ENCODE data around the gene ABCG4. TPM values are rescaled to one million over a fixed set of nuclear protein-coding genes. Genes with fewer than 3 reads are reported as not detected.
"Not testable (repeated sequence)": the region's sequence is repeated elsewhere in the genome, so short reads cannot be mapped to it uniquely, and the experiment has no call there.

The ABCG4 gene
- 0.05 TPM in 1 of 2 replicates, not detected in the other for total RNA-seq (2014; rRNA removed; shearing (Covaris generic))

DNA sequence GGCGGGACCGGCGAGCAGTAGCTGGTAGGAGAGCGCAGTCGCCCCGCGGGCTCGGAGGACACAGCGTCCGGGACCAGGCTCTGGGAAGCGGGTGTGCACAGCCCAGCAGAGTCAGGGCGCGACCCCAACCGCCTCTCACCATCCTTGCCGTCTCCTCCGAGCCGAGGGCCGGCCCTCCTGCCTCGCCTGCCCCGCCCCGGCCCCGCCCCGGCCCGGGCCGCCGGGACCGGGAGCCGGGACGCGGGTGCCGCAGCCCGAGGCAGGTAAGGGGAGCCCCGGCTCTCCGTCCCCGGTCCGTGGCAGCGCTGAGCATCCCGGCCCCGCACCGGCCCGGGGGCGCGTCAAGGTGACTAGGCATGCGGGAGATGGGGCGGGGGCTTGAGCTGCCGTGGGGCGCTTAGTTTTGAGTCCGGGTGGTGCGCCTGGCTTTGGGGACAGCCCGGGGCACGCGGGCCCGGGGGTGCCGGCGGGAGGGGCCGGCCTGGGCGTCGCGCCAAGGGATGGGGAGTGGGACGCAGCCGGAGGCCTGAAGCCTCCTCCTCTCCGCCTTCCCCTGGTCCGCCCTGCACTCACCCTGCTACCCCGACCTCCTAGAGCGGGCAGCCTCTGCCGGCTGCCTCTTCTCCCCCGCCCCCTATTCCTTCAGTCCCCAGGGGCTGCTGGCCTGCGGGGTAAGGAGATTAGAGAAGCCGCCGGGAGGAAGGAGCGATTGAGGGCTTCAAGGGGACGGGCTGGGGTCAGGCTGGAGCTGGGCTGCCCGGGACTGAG lies at the start of gene ABCG4:
Gene ABCG4, plus strand, starts transcription at position 35 of the 768 bp plus-strand sequence. CDS start 914 bp downstream, outside the sequence.
- no peak for DNase-seq (ENCODE audit: low spot score)

- DNase-seq (ENCODE audit: low spot score) = no peak
Observed at GRCh38 chr11:119099711-119100110, 49.1 kb upstream of the ABCG4 start.

DNA sequence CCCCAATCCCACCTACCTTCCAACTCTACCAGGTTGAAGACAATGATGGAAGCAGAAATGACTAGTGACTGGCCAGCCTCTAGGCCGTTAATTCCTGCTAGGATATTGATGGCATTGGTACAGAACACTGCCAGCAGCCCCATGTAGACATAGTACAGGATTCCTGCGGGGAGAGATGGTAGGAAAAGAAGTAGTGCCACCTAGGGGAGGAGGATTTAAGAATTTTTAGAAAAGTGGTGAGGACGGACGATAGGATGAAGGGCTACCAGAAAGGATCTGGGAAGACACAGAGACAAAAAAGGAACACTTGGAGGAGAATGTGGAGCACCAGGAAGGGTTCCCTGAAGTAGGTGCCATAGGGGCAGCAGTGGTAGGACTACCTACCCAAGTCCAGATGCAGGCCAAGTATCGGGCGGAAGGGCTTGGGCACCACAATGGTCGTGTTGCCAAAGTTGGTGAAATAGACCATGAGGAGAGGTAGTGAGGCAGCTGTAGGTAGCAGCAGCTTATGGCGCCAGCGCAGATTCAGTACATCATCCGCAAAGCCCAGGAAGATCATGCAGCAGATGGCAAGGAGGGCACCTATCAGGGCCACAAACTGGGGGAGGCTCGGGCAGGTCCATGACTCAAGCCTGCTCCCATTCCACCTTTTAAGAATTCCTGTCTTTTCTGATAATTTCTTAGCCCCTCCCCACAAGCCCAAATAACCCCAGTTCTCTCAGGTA lies 48.4 kb upstream of the ABCG4 start:
- peak; percentile 39 for DNase-seq (ENCODE audit: low spot score)

GRCh38 chr11:119100994-119101758 lies 47.7 kb upstream of the ABCG4 start:
- no peak for DNase-seq (ENCODE audit: low spot score)

GRCh38 chr11:119101759-119102423 lies 47.0 kb upstream of the ABCG4 start, which contains the start of gene DPAGT1:
Gene DPAGT1 (minus strand): TSS chr11:119101853. CDS start chr11:119101655, 198 bp downstream.
- peak; percentile 89 for DNase-seq (ENCODE audit: low spot score)

DNA sequence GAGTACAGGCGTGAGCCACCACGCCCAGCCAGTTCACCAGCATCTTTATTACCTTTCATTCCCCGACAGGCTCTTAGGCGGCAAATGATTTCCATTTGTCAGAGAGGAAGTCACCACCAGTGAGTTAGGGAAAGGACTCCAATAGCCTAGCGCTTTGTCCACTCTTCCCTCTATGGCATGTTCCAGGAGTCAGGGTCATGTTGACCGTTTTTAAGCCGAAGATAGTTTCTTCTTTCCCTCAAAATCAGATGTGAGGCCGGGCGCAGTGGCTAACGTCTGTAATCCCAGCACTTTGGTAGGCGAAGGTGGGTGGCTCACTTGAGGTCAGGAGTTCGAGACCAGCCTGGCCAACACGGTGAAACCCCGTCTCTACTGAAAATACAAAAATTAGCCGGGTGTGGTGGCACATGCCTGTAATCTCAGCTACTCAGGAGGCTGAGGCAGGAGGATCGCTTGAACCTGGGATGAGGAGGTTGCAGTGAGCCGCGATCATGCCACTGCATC lies 45.6 kb upstream of the ABCG4 start:
- DNase-seq (ENCODE audit: low spot score) = not testable (repeated sequence)

DNA sequence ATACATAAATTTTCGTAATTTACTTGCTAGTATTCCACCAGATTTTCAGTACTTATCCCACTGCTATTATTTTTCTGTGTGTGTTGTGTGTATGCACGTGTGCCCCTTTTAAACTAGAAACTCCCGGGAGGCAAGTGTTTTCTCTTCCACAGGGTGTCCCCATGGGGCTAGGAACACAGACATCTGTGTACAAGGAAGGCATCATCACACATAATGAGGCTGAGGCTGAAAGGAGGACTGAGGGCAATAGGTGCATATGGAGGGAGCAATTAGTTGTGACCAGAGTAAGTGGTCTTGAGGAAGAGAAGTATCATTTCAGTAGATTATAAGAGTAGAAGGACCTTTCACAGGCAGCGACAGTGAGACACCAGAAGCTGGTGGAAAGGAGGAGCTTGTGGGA lies 45.1 kb upstream of the ABCG4 start:
- no peak for DNase-seq (ENCODE audit: low spot score)

GRCh38 chr11:119106564-119107537 lies 42.0 kb upstream of the ABCG4 start, which contains the start of gene C2CD2L:
Gene C2CD2L (plus strand): TSS chr11:119107344. CDS start chr11:119107742, 398 bp downstream.
- DNase-seq (ENCODE audit: low spot score) = peak; percentile 73

DNA sequence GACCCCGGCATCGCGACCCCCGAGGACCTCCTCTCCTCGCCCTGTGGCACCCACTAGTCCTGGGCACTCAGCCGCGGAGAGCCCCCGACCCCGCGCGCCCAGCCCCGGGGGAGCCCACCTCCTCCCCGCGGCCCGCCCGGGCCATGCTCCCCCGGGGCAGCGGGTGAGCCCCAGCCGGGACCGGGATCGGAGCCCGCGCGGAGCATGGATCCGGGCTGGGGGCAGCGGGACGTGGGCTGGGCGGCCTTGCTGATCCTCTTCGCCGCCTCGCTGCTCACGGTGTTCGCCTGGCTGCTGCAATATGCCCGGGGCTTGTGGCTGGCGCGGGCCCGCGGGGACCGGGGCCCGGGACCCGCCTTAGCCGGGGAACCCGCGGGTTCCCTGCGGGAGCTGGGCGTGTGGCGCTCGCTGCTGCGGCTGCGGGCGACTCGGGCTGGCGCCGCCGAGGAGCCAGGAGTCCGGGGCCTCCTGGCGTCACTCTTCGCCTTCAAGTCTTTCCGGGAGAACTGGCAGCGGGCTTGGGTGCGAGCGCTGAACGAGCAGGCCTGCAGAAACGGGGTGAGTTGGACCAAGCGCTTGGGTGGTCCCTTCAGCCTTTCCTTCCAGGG lies 41.2 kb upstream of the ABCG4 start:
- no peak for DNase-seq (ENCODE audit: low spot score)

DNA sequence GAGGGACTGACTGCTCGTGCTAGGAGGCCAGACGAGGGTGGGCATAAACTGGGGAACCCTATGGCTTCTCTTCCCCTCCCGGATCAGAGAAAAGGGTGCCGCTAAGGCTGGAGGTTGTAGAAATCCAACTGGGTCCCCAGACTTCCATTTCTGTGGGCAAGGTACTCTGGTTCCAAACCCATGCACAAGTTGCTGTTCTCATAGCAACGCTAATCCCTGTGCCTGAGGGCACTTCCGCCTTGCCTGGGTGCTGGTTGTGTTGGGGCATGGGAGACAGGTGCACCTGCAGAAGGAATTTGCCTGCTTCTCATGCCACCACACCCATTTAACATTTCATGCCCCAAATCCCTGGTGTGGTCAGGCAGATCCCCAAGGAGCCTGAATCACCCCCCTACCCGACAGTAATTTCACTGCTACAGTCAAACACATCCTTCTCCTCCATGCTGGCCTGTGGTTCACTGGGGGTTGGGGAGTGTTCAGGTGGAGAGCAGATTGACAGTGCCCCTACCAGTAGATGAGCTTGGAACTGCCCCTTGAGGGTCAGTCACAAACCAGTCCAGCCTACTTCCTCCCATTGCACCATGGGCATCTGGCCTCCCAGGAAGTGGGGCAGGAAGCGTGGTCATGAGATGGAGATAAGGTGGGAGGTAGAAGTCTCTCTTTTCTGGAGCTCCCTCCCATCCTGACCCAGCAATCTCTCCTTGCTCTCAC lies 40.6 kb upstream of the ABCG4 start:
- DNase-seq (ENCODE audit: low spot score) = peak; percentile 68

DNA sequence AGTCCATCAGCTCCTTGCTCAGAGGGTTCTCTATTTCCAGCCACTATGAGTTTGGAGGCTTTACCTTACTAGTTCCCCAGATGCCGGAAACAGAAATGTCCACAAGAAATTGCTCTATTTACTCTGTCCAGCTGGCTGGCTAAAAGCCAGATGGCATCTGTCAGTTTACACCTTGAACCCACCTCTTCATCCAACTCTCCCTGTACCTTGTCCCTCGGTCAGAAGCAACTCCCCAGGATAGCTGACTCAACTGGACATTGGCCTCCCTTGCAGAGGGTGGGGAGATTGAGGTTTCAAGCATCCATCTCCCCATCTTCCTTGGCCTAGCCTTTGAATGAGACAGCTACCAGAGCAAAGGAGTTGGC lies 40.0 kb upstream of the ABCG4 start:
- no peak for DNase-seq (ENCODE audit: low spot score)

DNA sequence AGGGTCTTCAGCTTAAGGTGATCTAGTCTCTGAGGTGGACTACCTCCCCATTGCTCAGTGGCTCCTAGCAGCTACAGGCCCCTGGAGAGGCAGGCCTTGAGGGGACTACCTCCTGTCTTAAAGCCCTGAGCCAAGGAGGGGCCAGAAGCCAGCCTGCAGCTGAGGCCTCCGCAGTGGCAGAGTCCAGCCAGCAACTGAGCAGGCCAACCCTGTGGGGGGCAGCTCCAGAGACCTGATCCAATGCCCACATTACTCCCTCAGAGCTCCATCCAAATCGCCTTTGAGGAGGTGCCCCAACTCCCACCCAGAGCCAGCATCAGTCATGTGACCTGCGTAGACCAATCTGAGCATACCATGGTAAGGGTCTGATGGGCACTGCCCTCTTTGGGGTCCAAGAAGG lies 39.0 kb upstream of the ABCG4 start:
- no peak for DNase-seq (ENCODE audit: low spot score)

DNA sequence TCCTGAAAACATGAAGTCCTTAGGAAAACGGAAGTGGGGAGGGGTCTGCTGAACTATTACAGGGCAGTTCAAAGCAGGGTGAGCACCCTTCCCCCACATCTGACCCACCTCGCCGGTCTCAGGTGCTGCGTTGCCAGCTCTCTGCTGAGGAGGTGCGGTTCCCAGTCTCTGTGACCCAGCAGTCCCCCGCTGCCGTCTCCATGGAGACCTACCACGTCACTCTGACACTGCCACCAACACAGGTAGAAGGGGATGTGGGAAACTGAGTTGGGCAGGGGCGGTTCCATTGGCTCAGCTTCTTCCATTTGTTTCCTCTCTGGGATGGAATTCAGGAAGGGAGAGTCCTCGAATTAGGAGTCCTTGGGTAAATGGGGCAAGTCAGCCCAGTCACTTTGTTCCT lies 38.4 kb upstream of the ABCG4 start:
- no peak for DNase-seq (ENCODE audit: low spot score)

DNA sequence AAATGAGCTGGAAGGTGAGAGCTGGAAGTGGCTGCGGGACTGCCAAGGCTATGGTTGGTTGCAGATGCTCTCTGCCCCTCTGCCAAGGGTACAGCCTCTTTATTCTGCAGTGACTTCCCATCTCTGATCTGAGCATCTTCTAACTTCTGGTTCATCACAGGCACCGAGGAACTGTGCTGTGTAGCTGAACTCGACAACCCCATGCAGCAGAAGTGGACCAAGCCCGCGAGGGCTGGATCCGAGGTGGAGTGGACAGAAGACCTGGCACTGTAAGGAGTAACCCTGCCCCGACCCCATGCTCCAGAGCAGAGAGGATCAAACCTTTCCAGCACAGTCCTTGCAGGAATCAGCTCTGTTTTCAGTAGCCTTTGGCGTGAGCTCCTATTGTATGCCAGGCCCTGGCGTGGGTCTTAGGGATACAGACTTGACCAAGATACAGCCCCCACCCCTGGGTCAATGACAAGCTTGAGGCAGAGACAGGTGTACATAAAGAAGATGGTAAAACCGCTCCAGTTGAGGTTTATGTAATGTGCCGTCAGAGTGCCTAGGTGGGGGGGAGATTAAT lies 37.4 kb upstream of the ABCG4 start:
- no peak for DNase-seq (ENCODE audit: low spot score)

DNA sequence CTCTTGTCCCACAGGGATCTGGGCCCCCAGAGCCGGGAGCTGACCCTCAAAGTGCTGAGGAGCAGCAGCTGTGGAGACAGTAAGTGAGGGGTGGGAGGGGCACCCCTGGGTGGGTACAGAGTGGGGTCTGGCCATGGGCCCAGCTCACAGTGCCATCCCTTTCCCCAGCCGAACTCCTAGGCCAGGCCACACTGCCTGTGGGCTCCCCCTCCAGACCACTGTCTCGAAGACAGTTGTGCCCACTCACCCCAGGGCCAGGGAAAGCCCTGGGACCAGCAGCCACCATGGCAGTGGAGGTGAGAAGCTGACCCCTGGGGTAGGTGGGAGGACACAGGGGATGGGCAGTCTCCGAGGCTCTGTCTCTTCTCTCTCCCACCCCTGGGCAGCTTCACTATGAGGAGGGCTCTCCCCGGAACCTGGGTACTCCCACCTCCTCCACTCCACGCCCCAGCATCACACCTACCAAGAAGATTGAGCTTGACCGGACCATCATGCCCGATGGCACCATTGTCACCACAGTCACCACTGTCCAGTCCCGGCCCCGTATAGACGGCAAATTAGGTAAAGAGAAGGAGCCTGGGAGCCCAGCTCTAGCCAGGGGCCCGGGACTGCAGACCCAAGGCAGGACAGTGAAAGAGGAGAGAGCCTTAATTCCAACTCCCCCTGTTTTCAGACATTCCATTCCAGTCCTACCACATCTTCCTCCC lies 36.4 kb upstream of the ABCG4 start:
- DNase-seq (ENCODE audit: low spot score) = no peak

DNA sequence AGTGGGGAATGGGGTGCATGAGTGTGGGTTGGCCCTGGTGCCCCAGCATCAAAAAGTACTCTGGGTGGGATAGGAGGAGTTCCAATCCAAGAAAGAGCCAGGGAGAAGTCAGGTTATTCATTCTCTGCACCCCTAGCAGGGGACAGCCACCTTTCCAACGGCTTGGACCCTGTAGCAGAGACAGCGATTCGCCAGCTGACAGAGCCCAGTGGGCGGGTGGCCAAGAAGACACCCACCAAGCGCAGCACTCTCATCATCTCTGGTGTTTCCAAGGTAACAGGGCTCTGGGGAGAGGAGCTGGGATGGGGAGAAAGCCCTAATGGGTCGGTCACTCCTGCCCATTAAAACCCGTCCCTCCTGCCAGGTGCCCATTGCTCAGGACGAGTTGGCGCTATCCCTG lies 35.1 kb upstream of the ABCG4 start:
- no peak for DNase-seq (ENCODE audit: low spot score)

DNA sequence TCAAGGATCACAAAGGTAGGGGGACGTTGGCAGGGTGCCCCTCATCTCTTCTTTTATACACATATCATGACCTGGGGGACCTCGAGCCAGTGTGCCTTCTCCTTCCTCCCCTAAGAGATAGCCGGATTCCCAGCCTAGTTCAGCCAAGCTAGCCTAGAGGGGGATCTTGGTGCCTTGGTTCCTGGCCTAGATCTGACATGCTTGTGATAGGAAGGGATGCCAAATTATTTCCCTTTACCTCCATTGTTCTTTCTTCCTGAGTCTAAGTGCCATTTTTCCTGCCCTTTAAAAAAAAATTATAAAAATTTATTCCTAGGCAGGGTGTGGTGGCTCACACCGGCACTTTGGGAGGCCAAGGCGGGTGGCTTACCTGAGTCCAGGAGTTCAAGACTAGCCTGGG lies 34.5 kb upstream of the ABCG4 start:
- no peak for DNase-seq (ENCODE audit: low spot score)
